DMS 273 (cell line): Measurements from ENCODE around the gene CST9L.

ENCODE experiments used
- DNase-seq: peaks from one replicate; lab custom pipeline; 2025; ENCODE audit not compliant: unreplicated experiment; lab: John Stamatoyannopoulos, UW

Gene CST9L

DNA sequence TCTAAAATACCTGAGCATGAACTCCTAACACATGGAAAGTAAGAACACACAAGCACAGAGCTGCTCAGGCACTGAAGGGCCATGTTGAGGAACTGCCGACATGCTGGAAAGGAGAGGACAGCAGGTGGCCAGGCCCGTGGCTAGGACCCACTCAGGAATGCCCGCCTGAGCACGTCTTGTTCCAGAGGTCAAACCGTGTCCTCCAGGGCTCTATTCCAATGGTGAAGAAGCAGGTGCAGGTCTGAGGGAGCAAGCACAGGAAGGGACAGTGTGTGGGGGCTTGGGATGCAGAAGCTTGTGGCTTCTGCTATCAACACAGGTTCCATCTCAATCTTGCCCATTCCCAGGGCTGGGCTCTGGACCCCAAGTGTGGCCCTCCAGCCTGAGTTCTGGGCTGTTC is 20.7 kb downstream of the CST9L start:
- no peak for DNase-seq

GRCh38 chr20:23546435-23547144 is 21.7 kb downstream of the CST9L start:
- DNase-seq = no peak

- no peak for DNase-seq
Observed at GRCh38 chr20:23544133-23544532, 24.2 kb downstream of the CST9L start.

DNA sequence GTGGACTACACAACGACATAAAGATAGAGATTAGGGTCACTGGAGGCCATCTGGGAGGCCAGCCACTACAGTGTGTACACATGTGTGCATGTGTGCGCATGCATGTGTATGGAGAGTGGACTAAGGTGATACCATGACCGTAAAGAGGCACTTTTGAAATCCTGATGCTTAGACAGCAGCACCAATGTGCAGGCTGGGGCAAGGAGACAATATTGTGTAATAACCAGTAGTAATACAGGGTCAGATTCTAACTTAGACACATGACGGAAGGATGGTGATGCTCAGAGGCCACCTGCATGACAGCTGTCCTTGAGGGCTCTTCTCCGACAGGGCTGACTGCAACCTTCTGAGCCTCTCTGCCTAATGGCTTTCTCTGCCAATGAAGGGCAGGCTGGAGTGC is 25.5 kb downstream of the CST9L start:
- DNase-seq = no peak

DNA sequence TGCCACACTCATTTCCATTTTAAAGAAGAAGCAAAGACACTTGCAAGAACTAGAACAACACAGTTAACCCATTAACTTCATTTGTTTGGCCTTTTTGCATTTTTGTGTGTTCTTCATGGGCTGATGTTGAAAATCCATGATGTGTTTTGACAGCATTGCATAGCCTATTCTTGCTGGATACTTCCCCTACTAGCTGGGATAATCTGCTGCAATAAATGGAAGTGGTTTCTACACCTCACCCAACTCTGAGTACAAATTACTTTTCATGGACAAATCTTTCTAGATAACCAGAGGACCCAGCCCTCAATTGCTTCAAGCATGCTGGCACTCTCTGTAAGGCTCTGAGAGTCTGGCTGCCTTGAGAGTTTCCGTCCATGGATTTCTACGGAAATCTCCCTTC is 26.5 kb downstream of the CST9L start:
- no peak for DNase-seq

GRCh38 chr20:23541330-23541729 is 27.0 kb downstream of the CST9L start:
- no peak for DNase-seq

DNA sequence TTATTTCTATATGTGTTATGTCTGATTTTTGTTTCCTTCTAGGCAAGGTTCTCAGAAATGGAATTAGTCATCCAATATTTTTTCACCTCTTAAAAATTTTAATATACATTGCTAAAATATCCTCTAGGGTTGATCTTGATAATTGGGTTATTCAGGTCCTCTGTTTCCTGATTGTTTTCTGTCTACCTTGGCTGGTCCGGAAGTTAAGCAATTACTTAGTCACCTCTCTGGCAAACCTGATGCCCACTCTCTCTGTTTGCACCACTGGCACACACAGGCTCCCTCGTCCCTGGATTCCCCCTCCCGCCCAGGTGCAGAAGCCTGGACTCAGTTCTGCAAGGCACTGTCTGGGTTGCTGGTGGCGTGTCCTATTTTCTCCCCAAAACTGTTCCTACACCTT is 27.7 kb downstream of the CST9L start:
- DNase-seq = no peak

GRCh38 chr20:23537030-23537429 is 31.3 kb downstream of the CST9L start:
- DNase-seq = no peak

- DNase-seq = no peak
Observed at GRCh38 chr20:23536328-23536974, 31.8 kb downstream of the CST9L start.

GRCh38 chr20:23534801-23535593 is 33.3 kb downstream of the CST9L start:
- DNase-seq = no peak

DNA sequence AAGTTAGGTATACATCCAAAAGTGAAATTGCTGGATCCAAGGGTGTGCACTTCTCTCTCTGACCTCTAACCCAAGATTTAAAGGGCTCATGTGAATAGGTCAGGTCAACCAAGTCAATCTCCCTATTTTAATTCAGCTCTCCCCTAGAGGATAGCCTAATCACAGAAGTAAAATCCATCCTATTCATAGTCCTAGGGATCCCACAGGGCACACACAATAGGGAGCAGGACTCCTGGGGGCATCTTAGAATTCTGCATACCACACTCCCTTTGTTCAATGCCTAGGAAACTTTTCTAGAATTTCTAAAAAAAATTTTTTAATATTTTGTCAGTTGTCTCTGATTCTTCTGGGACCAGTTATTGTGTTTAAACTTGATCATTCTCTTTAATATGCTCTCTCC is 35.1 kb downstream of the CST9L start:
- no peak for DNase-seq

GRCh38 chr20:23532533-23532932 is 35.8 kb downstream of the CST9L start:
- DNase-seq = no peak

GRCh38 chr20:23530937-23531567 is 37.2 kb downstream of the CST9L start:
- no peak for DNase-seq

- no peak for DNase-seq
Observed at GRCh38 chr20:23528867-23529431, 39.3 kb downstream of the CST9L start.

DNA sequence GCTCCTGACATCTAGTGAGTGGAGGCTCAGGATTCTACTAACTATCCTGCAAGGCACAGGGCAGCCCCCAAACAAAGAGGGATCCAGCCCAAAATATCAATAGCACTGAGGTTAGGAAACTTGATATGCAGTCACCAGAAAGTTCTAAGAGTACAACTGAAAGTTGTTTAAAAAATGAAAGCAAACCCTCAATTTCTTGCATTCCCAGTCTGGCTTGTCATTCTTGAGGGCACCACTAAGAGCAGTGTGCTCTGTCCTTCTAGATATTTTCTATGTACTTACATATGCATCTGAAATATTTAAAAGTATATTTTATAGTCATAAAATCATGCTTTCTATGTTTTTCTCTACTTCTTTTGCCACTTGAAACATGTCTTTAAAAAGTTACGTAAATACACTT is 41.4 kb downstream of the CST9L start:
- DNase-seq = no peak

GRCh38 chr20:23524146-23524545 is 44.1 kb downstream of the CST9L start:
- no peak for DNase-seq

GRCh38 chr20:23520185-23520584 is 48.1 kb downstream of the CST9L start:
- DNase-seq = no peak

GRCh38 chr20:23519556-23519955 is 48.7 kb downstream of the CST9L start:
- DNase-seq = no peak

- DNase-seq = no peak
Observed at GRCh38 chr20:23517719-23518118, 50.6 kb downstream of the CST9L start.

GRCh38 chr20:23515250-23515939 is 52.9 kb downstream of the CST9L start:
- DNase-seq = no peak

DNA sequence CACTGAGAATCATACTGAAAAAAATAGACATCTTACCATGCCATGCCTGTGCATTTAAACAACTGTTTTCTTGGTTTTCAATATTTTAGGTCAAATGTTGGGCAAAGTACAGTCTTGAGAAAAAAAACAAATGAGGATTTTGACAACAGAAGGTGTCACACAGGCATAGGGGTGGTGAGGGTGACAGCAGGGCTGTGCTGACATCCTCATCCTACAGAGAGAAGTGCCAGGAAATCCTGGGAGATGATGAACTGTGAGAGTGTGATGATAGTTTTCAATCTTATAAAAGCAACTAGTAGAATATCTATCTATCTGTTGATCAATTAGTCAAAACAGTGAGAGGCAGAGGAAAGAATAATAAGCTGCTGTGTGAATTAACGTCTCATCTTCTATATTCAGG is 53.4 kb downstream of the CST9L start:
- no peak for DNase-seq
